Activated naive CD4-positive, alpha-beta T cell treated with anti-CD3 and anti-CD28 coated beads for 36 hours (primary cell): ENCODE results near the gene SRGAP3. TPM values are rescaled to one million over a fixed set of nuclear protein-coding genes. Genes with fewer than 3 reads are reported as not detected.

Experiments used
- CTCF ChIA-PET: fragments of 350-600 bp; sonication (Branson Sonifier 250); formaldehyde crosslinking; loops from one replicate; lab custom pipeline; 2021; ENCODE audit warnings: antibody characterized with exemption; lab: Charles Lee
- DNase-seq: peaks from one replicate; pipeline ENCODE4 v3.0.0-alpha.2; 2020
- H3K27ac Mint-ChIP-seq: one replicate; pipeline ENCODE4 v1.8.0; 2021; ENCODE audit warnings: mild to moderate bottlenecking, mixed read lengths
- H3K27me3 Mint-ChIP-seq: one replicate; pipeline ENCODE4 v1.8.0; 2021; ENCODE audit warnings: low read depth, mixed read lengths
- H3K36me3 Mint-ChIP-seq: one replicate; pipeline ENCODE4 v1.8.0; 2021; ENCODE audit warnings: low read depth, mixed read lengths
- H3K4me1 Mint-ChIP-seq: one replicate; pipeline ENCODE4 v1.8.0; 2021; ENCODE audit warnings: low read depth, mixed read lengths
- H3K4me3 Mint-ChIP-seq: one replicate; pipeline ENCODE4 v1.8.0; 2021; ENCODE audit warnings: mild to moderate bottlenecking, moderate library complexity, mixed read lengths
- H3K9me3 Mint-ChIP-seq: one replicate; pipeline ENCODE4 v1.8.0; 2021; ENCODE audit warnings: mixed read lengths
- intact Hi-C: fragments of 100-400 bp; cut with micrococcal nuclease; formaldehyde crosslinking; loops from one replicate; pipeline ENCODE4 v1.15.1; 2023
- total RNA-seq, 2 experiments: library from RNA; stranded (reverse); gene quantifications; one replicate each; pipeline ENCODE4 v1.2.3, GENCODE V29; 2021

The SRGAP3 gene
- total RNA-seq, 2 experiments from 2014 or later: 2.4 to 2.5 TPM

GRCh38 chr3:9233101-9233500 is 16.3 kb downstream of the SRGAP3 start:
- CTCF ChIA-PET: interaction anchor here (1.0 to 1.4 kb wide), 2 partner anchors 9 to 245 kb away, joined by 3 to 4 read pairs; no protein-coding TSS in a partner anchor
- H3K36me3 Mint-ChIP-seq: no peaks in the 10 kb centered on the region
- no peaks in the 10 kb centered on the region for H3K4me1 Mint-ChIP-seq
- no peaks in the 10 kb centered on the region for H3K27me3 Mint-ChIP-seq
- no peak overlapping the region for H3K27ac Mint-ChIP-seq
- no peak for DNase-seq
- H3K9me3 Mint-ChIP-seq: no peaks in the 10 kb centered on the region
- no peak overlapping the region for H3K4me3 Mint-ChIP-seq
- intact Hi-C loops: no loop called here

GRCh38 chr3:9231937-9232336 is 17.5 kb downstream of the SRGAP3 start:
- no peak overlapping the region for H3K4me3 Mint-ChIP-seq
- no peaks in the 10 kb centered on the region for H3K36me3 Mint-ChIP-seq
- H3K27me3 Mint-ChIP-seq: no peaks in the 10 kb centered on the region
- no peaks in the 10 kb centered on the region for H3K4me1 Mint-ChIP-seq
- CTCF ChIA-PET: no interaction called here
- H3K9me3 Mint-ChIP-seq: no peaks in the 10 kb centered on the region
- no peak for DNase-seq
- H3K27ac Mint-ChIP-seq: no peak overlapping the region
- intact Hi-C loops: no loop called here

- H3K27ac Mint-ChIP-seq: no peak overlapping the region
- H3K9me3 Mint-ChIP-seq: no peaks in the 10 kb centered on the region
- H3K4me3 Mint-ChIP-seq: no peak overlapping the region
- intact Hi-C loops: no loop called here
- no peaks in the 10 kb centered on the region for H3K4me1 Mint-ChIP-seq
- H3K27me3 Mint-ChIP-seq: no peaks in the 10 kb centered on the region
- CTCF ChIA-PET: no interaction called here
- DNase-seq: no peak
- no peaks in the 10 kb centered on the region for H3K36me3 Mint-ChIP-seq
These were observed 18.0 kb downstream of the SRGAP3 start for GRCh38 chr3:9231471-9231870.

- CTCF ChIA-PET: no interaction called here
- DNase-seq: no peak
- no peak overlapping the region for H3K4me3 Mint-ChIP-seq
- H3K27me3 Mint-ChIP-seq: no peaks in the 10 kb centered on the region
- no peak overlapping the region for H3K27ac Mint-ChIP-seq
- H3K9me3 Mint-ChIP-seq: no peaks in the 10 kb centered on the region
- intact Hi-C loops: no loop called here
- H3K4me1 Mint-ChIP-seq: no peaks in the 10 kb centered on the region
- no peaks in the 10 kb centered on the region for H3K36me3 Mint-ChIP-seq
These were observed 18.4 kb downstream of the SRGAP3 start for GRCh38 chr3:9231006-9231405.

GRCh38 chr3:9230596-9230995 is 18.9 kb downstream of the SRGAP3 start:
- Mint-ChIP-seq H3K4me3 (no peak overlapping the region), H3K9me3 (no peaks in the 10 kb centered on the region), H3K4me1 (no peaks in the 10 kb centered on the region), H3K27me3 (no peaks in the 10 kb centered on the region), H3K36me3 (no peaks in the 10 kb centered on the region), H3K27ac (no peak overlapping the region)
- no peak for DNase-seq
- CTCF ChIA-PET: no interaction called here
- intact Hi-C loops: no loop called here

GRCh38 chr3:9229879-9230278 is 19.6 kb downstream of the SRGAP3 start:
- intact Hi-C loops: no loop called here
- DNase-seq: no peak
- no peaks in the 10 kb centered on the region for H3K9me3 Mint-ChIP-seq
- no peak overlapping the region for H3K27ac Mint-ChIP-seq
- H3K4me3 Mint-ChIP-seq: no peak overlapping the region
- H3K27me3 Mint-ChIP-seq: no peaks in the 10 kb centered on the region
- CTCF ChIA-PET: interaction anchor here (1.4 to 1.9 kb wide), 2 partner anchors 19 to 72 kb away, joined by 3 to 15 read pairs; partner anchors contain the start of gene SRGAP3
- H3K36me3 Mint-ChIP-seq: no peaks in the 10 kb centered on the region
- no peaks in the 10 kb centered on the region for H3K4me1 Mint-ChIP-seq

GRCh38 chr3:9229325-9229724 is 20.1 kb downstream of the SRGAP3 start:
- CTCF ChIA-PET: interaction anchor here (1.4 to 1.9 kb wide), 2 partner anchors 20 to 73 kb away, joined by 3 to 15 read pairs; partner anchors contain the start of gene SRGAP3

GRCh38 chr3:9226326-9226725 is 23.1 kb downstream of the SRGAP3 start:
- Mint-ChIP-seq H3K27me3 (no peaks in the 10 kb centered on the region), H3K9me3 (no peaks in the 10 kb centered on the region), H3K36me3 (no peaks in the 10 kb centered on the region), H3K4me3 (no peak overlapping the region), H3K27ac (no peak overlapping the region), H3K4me1 (peaks cover 5% of the 10 kb centered on the region)
- intact Hi-C loops: no loop called here
- CTCF ChIA-PET: no interaction called here
- no peak for DNase-seq

More at GRCh38 chr3:9229325-9229724, 20.1 kb downstream of the SRGAP3 start:
- Mint-ChIP-seq H3K27me3 (no peaks in the 10 kb centered on the region), H3K4me3 (no peak overlapping the region), H3K27ac (no peak overlapping the region), H3K36me3 (no peaks in the 10 kb centered on the region), H3K9me3 (no peaks in the 10 kb centered on the region), H3K4me1 (peaks cover 5% of the 10 kb centered on the region)
- no peak for DNase-seq
- intact Hi-C loops: no loop called here

GRCh38 chr3:9225268-9225667 is 24.2 kb downstream of the SRGAP3 start:
- H3K9me3 Mint-ChIP-seq: no peaks in the 10 kb centered on the region
- no peak for DNase-seq
- CTCF ChIA-PET: interaction anchor here (0.7 kb wide), 1 partner anchor 60 kb away, joined by 3 read pairs; no protein-coding TSS in a partner anchor
- H3K27me3 Mint-ChIP-seq: no peaks in the 10 kb centered on the region
- intact Hi-C loops: loop anchor here (2.0 kb wide), 1 partner anchor 78 kb away; no protein-coding TSS in a partner anchor
- H3K36me3 Mint-ChIP-seq: no peaks in the 10 kb centered on the region
- no peak overlapping the region for H3K27ac Mint-ChIP-seq
- H3K4me3 Mint-ChIP-seq: no peak overlapping the region
- H3K4me1 Mint-ChIP-seq: peaks cover 5% of the 10 kb centered on the region

- CTCF ChIA-PET: interaction anchor here (0.7 kb wide), 2 partner anchors 44 to 61 kb away, joined by 3 read pairs; no protein-coding TSS in a partner anchor
- Mint-ChIP-seq H3K4me3 (no peak overlapping the region), H3K27ac (peak overlapping the region; percentile 21), H3K27me3 (no peaks in the 10 kb centered on the region), H3K9me3 (no peaks in the 10 kb centered on the region), H3K4me1 (peaks cover 5% of the 10 kb centered on the region), H3K36me3 (no peaks in the 10 kb centered on the region)
- peak; percentile 68 for DNase-seq
- intact Hi-C loops: loop anchor here (1.0 to 2.0 kb wide), 3 partner anchors 25 to 78 kb away; partner anchors contain the start of gene SRGAP3
These were observed 25.0 kb downstream of the SRGAP3 start for GRCh38 chr3:9224490-9224889.

GRCh38 chr3:9223672-9224071 is 25.8 kb downstream of the SRGAP3 start:
- Mint-ChIP-seq H3K9me3 (no peaks in the 10 kb centered on the region), H3K27me3 (no peaks in the 10 kb centered on the region), H3K4me3 (no peak overlapping the region), H3K4me1 (peaks cover 5% of the 10 kb centered on the region), H3K36me3 (no peaks in the 10 kb centered on the region), H3K27ac (no peak overlapping the region)
- intact Hi-C loops: loop anchor here (1.0 to 2.0 kb wide), 3 partner anchors 26 to 79 kb away; partner anchors contain the start of gene SRGAP3
- no peak for DNase-seq
- CTCF ChIA-PET: no interaction called here

GRCh38 chr3:9222956-9223639 is 26.3 kb downstream of the SRGAP3 start:
- H3K4me3 Mint-ChIP-seq: no peak overlapping the region
- no peak for DNase-seq
- intact Hi-C loops: no loop called here
- no peaks in the 10 kb centered on the region for H3K27me3 Mint-ChIP-seq
- H3K9me3 Mint-ChIP-seq: no peaks in the 10 kb centered on the region
- no peak overlapping the region for H3K27ac Mint-ChIP-seq
- no peaks in the 10 kb centered on the region for H3K36me3 Mint-ChIP-seq
- CTCF ChIA-PET: no interaction called here
- H3K4me1 Mint-ChIP-seq: peaks cover 5% of the 10 kb centered on the region

- peaks cover 5% of the 10 kb centered on the region for H3K4me1 Mint-ChIP-seq
- H3K4me3 Mint-ChIP-seq: no peak overlapping the region
- no peaks in the 10 kb centered on the region for H3K27me3 Mint-ChIP-seq
- no peaks in the 10 kb centered on the region for H3K36me3 Mint-ChIP-seq
- intact Hi-C loops: no loop called here
- no peaks in the 10 kb centered on the region for H3K9me3 Mint-ChIP-seq
- CTCF ChIA-PET: no interaction called here
- DNase-seq: no peak
- H3K27ac Mint-ChIP-seq: no peak overlapping the region
These were observed 27.4 kb downstream of the SRGAP3 start for GRCh38 chr3:9222049-9222448.
